Ovary (tissue), 9 donors: ENCODE measurements around the gene PRRT2. TPM values are rescaled to one million over a fixed set of nuclear protein-coding genes. Genes with fewer than 3 reads are reported as not detected.

Source experiments
- DNase-seq, 5 donors: peaks; one replicate each; pipeline ENCODE4 v3.0.0-alpha.2; 2019 to 2020
- H3K27ac ChIP-seq, 2 donors: fragments of 200-600 bp; one replicate each; pipeline versions ENCODE4 v1.5.1 to v1.8.0; 2019 to 2022
- H3K27me3 ChIP-seq: fragments of 200-600 bp; one replicate; pipeline ENCODE4 v1.8.0; 2022
- H3K36me3 ChIP-seq: fragments of 200-600 bp; sonication (generic); one replicate; pipeline ENCODE4 v1.5.1; 2019
- H3K4me1 ChIP-seq: one replicate; pipeline ENCODE4 v1.8.1; 2013; ENCODE audit warnings: mild to moderate bottlenecking, moderate library complexity; ENCODE audit not compliant: insufficient read depth
- H3K4me3 ChIP-seq: fragments of 200-600 bp; sonication (generic); one replicate; pipeline ENCODE4 v1.5.1; 2017
- H3K9me3 ChIP-seq, 2 donors: fragments of 200-600 bp in 1 of 2; sonication (generic) in 1 of 2; one replicate each; pipeline versions ENCODE4 v1.5.1 to v1.8.1; 2013 to 2019; ENCODE audit warnings: mild to moderate bottlenecking in 1 of 2, moderate library complexity in 1 of 2
- CTCF ChIP-seq, 3 donors: fragments of 450-650 bp in 2 of 3; fragments of 200-600 bp in 1 of 3; IDR thresholded peaks; one replicate each; pipeline versions ENCODE4 v1.5.1 to v1.8.0; 2016 to 2022; ENCODE audit warnings: antibody characterized with exemption in 3 of 3, mild to moderate bottlenecking in 1 of 3
- EP300 ChIP-seq: sonication (generic); formaldehyde crosslinking; IDR thresholded peaks from one replicate; pipeline ENCODE4 v1.6.1; 2017; ENCODE audit warnings: antibody characterized with exemption
- POLR2A ChIP-seq: fragments of 450-650 bp; IDR thresholded peaks from one replicate; pipeline ENCODE4 v1.6.1; 2017; ENCODE audit warnings: antibody characterized with exemption, mild to moderate bottlenecking, moderate library complexity
- WGBS, 3 donors: extraction: QIAGEN DNeasy Blood & Tissue Kit in 1 of 3; methylation state at CpG; one replicate each; pipeline versions ENCODE4 v1.1.5 to v1.1.7; 2013 to 2017; 5-methylcytosine and 5-hydroxymethylcytosine counted together
- intact Hi-C, 4 donors: fragments of 100-400 bp; cut with DNase I; formaldehyde crosslinking; loops; one replicate each; pipeline versions ENCODE4 v1.11.0 to v1.15.1; 2022 to 2023
- polyA plus RNA-seq, 2 donors: library from polyadenylated mRNA; stranded (reverse); fragments of 200-250 nt in 1 of 2; fragments of 350-450 nt in 1 of 2; fragmentation: Illumina TruSeq in 1 of 2; extraction: RNeasy Lipid Tissue Mini Kit (QIAGEN cat#74804) in 1 of 2; gene quantifications; one replicate each; pipeline ENCODE4 v1.2.3, GENCODE V29; 2013 to 2014
- total RNA-seq, 7 donors: library from RNA; depleted of rRNA in 2 of 7; stranded (reverse); fragments of >200 nt in 2 of 7; fragmentation: NEBNext Ultra II Directional in 3 of 7; extraction: Animal tissue kit (Norgen Biotek cat#: 25700) in 3 of 7; gene quantifications; one replicate each; pipeline versions ENCODE4 v1.1.0 to v1.2.4, GENCODE V29; 2016 to 2023
- donor health status: DM: no; HTN: no; CAD: no; lungs with moderate emphysema.
- donor health status: DM: no; HTN: no; CAD: no.
- donor health status: Bipolar disorder and iron deficiency.
- donor health status: DM: yes; HTN: yes; CAD: no.
- donor health status: DM: no; HTN: no; CAD: no.
- donor health status: DM: yes; HTN: yes; CAD: no.

Gene PRRT2
- total and polyA plus RNA-seq, 9 donors = 6.3 to 64.5 (median 33.4) TPM

DNA sequence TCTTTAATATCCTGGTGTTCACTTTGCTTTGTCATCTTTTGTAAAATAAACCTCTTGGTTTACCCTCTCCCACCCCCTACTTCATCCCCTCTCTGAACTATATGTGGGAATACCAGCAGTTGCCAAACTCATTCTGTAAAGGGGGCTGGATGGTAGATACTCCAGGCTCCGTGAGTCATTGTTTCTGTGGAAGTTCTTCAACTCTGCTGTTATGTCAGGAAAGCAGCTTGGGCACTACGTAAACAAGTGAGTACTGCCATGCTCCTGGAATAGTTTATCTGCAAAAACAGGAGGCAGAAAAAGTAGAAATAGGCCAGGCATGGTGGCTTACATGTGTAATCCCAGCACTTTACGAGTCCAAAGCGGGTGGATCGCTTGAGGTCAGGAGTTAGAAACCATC is 25.8 kb downstream of the PRRT2 start:
- peaks cover 8% of the 10 kb centered on the region for H3K4me1 ChIP-seq
- no peak overlapping the region for H3K4me3 ChIP-seq
- WGBS, 3 donors = 85 to 88% (median 86%) methylated on average over 5 of the region's 5 CpGs
- H3K27me3 ChIP-seq = no peaks in the 10 kb centered on the region
- no peak for DNase-seq
- H3K9me3 ChIP-seq = no peaks in the 10 kb centered on the region
- no peak overlapping the region for H3K27ac ChIP-seq
- TF ChIP-seq CTCF (IDR thresholded peaks at IDR 0.05) = no peak
- TF ChIP-seq EP300 = no peak
- no peaks in the 10 kb centered on the region for H3K36me3 ChIP-seq
- intact Hi-C loops = no loop called here

- peak overlapping the region; percentile 42 to 82 for H3K27ac ChIP-seq
- WGBS, 3 donors = 16 to 40% (median 29%) methylated on average over 6 of the region's 6 CpGs
- no peaks in the 10 kb centered on the region for H3K36me3 ChIP-seq
- H3K27me3 ChIP-seq = no peaks in the 10 kb centered on the region
- TF ChIP-seq POLR2A (no peak), EP300 (no peak), CTCF (IDR thresholded peaks at IDR 0.05) (no peak)
- intact Hi-C loops = no loop called here
- H3K9me3 ChIP-seq = no peaks in the 10 kb centered on the region
- DNase-seq = peak; percentile 72 to 79 (median 74)
- peaks cover 8% of the 10 kb centered on the region for H3K4me1 ChIP-seq
- no peak overlapping the region for H3K4me3 ChIP-seq
Observed at GRCh38 chr16:29839822-29840221, 27.8 kb downstream of the PRRT2 start.

DNA sequence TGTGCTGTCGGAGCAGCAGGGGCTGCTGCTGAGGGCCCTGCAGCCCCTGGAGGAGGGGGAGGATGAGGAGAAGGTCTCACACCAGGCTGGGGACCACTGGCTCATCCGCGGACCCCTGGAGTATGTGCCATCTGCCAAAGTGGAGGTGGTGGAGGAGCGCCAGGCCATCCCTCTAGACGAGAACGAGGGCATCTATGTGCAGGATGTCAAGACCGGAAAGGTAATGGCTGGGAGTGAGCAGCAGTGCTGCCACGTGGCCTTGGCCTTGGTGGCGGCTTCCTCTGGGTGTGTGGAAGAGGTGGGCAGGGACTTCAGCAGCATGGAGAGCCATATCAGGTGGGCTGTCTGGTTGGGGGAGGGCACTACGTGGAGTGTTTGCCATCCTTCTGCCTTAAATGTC is 28.2 kb downstream of the PRRT2 start:
- peak in 3 of 5 donors; percentile 37 to 62 (median 48) for DNase-seq
- Histone ChIP-seq H3K36me3 (no peaks in the 10 kb centered on the region), H3K4me3 (no peak overlapping the region), H3K4me1 (peaks cover 8% of the 10 kb centered on the region), H3K27me3 (no peaks in the 10 kb centered on the region), H3K27ac (peak overlapping the region; percentile 42 to 82), H3K9me3 (no peaks in the 10 kb centered on the region)
- intact Hi-C loops = no loop called here
- TF ChIP-seq EP300 = no peak
- TF ChIP-seq CTCF (IDR thresholded peaks at IDR 0.05) = no peak
- no peak for TF ChIP-seq POLR2A
- 35 to 37% (median 36%) methylated on average over 10 of the region's 10 CpGs for WGBS, 3 donors

GRCh38 chr16:29841631-29842030 is 29.6 kb downstream of the PRRT2 start:
- Histone ChIP-seq H3K36me3 (no peaks in the 10 kb centered on the region), H3K4me1 (peaks cover 8% of the 10 kb centered on the region), H3K27ac (peak overlapping the region; percentile 2 to 82), H3K9me3 (no peaks in the 10 kb centered on the region), H3K4me3 (no peak overlapping the region), H3K27me3 (no peaks in the 10 kb centered on the region)
- DNase-seq = no peak
- intact Hi-C loops = no loop called here
- TF ChIP-seq EP300 (no peak), POLR2A (no peak), CTCF (IDR thresholded peaks at IDR 0.05) (no peak)
- WGBS, 3 donors = 86 to 90% (median 87%) methylated on average over 23 of the region's 23 CpGs
